Activated CD4-positive, alpha-beta T cell treated with anti-CD3 and anti-CD28 coated beads, Interleukin-2, amount 10 ng/mL, durations not matched to agents 24 days and 14 days (primary cell): Measurements from ENCODE around the gene GALNT2. TPM values are rescaled to one million over a fixed set of nuclear protein-coding genes. Genes with fewer than 3 reads are reported as not detected.

Experiments
- DNase-seq: peaks from one replicate; pipeline ENCODE4 v3.0.0; 2022
- H3K27ac Mint-ChIP-seq: one replicate; pipeline ENCODE4 v1.8.0; 2022; ENCODE audit warnings: mild to moderate bottlenecking, mixed read lengths
- H3K27me3 Mint-ChIP-seq: one replicate; pipeline ENCODE4 v1.8.0; 2022; ENCODE audit warnings: mixed read lengths
- H3K36me3 Mint-ChIP-seq: one replicate; pipeline ENCODE4 v1.8.0; 2022; ENCODE audit warnings: low read depth, mild to moderate bottlenecking, mixed read lengths
- H3K4me1 Mint-ChIP-seq: one replicate; pipeline ENCODE4 v1.8.0; 2021; ENCODE audit warnings: mixed read lengths
- H3K4me3 Mint-ChIP-seq: one replicate; pipeline ENCODE4 v1.8.0; 2022; ENCODE audit warnings: mild to moderate bottlenecking, moderate library complexity, mixed read lengths
- H3K9me3 Mint-ChIP-seq: one replicate; pipeline ENCODE4 v1.8.0; 2021; ENCODE audit warnings: mixed read lengths
- intact Hi-C: fragments of 100-400 bp; cut with micrococcal nuclease; formaldehyde crosslinking; loops from one replicate; pipeline ENCODE4 v1.15.1; 2023
- total RNA-seq: library from RNA; stranded (reverse); gene quantifications from 2 replicates; pipeline ENCODE4 v1.2.3, GENCODE V29; 2022

Gene GALNT2
- total RNA-seq, 1 donor from 2014 or later, result 72.4 TPM

- Mint-ChIP-seq H3K4me3 (no peak overlapping the region), H3K9me3 (no peaks in the 10 kb centered on the region), H3K4me1 (peaks cover 60% of the 10 kb centered on the region), H3K36me3 (peaks cover 8% of the 10 kb centered on the region), H3K27me3 (no peaks in the 10 kb centered on the region), H3K27ac (no peak overlapping the region)
- DNase-seq, result no peak
- intact Hi-C loops, result no loop called here
Observed at GRCh38 chr1:230070321-230071208, 3.5 kb downstream of the GALNT2 start.

GRCh38 chr1:230071316-230071715, 4.3 kb downstream of the GALNT2 start:
- H3K4me3 Mint-ChIP-seq, result no peak overlapping the region
- H3K9me3 Mint-ChIP-seq, result no peaks in the 10 kb centered on the region
- no peak for DNase-seq
- intact Hi-C loops, result no loop called here
- H3K27me3 Mint-ChIP-seq, result no peaks in the 10 kb centered on the region
- peaks cover 59% of the 10 kb centered on the region for H3K4me1 Mint-ChIP-seq
- H3K27ac Mint-ChIP-seq, result no peak overlapping the region
- H3K36me3 Mint-ChIP-seq, result peaks cover 14% of the 10 kb centered on the region

- DNase-seq, result no peak
- no peaks in the 10 kb centered on the region for H3K27me3 Mint-ChIP-seq
- intact Hi-C loops, result no loop called here
- H3K4me1 Mint-ChIP-seq, result peaks cover 65% of the 10 kb centered on the region
- H3K4me3 Mint-ChIP-seq, result no peak overlapping the region
- H3K9me3 Mint-ChIP-seq, result no peaks in the 10 kb centered on the region
- peaks cover 24% of the 10 kb centered on the region for H3K36me3 Mint-ChIP-seq
- H3K27ac Mint-ChIP-seq, result no peak overlapping the region
Observed at GRCh38 chr1:230072296-230072695, 5.3 kb downstream of the GALNT2 start.

GRCh38 chr1:230072866-230073265, 5.8 kb downstream of the GALNT2 start:
- H3K36me3 Mint-ChIP-seq, result peaks cover 25% of the 10 kb centered on the region
- no peaks in the 10 kb centered on the region for H3K9me3 Mint-ChIP-seq
- H3K27me3 Mint-ChIP-seq, result no peaks in the 10 kb centered on the region
- H3K4me3 Mint-ChIP-seq, result no peak overlapping the region
- no peak overlapping the region for H3K27ac Mint-ChIP-seq
- intact Hi-C loops, result no loop called here
- H3K4me1 Mint-ChIP-seq, result peaks cover 68% of the 10 kb centered on the region
- no peak for DNase-seq

GRCh38 chr1:230073371-230074035, 6.5 kb downstream of the GALNT2 start:
- peak overlapping the region; percentile 42 for H3K27ac Mint-ChIP-seq
- H3K9me3 Mint-ChIP-seq, result no peaks in the 10 kb centered on the region
- intact Hi-C loops, result no loop called here
- peaks cover 25% of the 10 kb centered on the region for H3K36me3 Mint-ChIP-seq
- H3K27me3 Mint-ChIP-seq, result no peaks in the 10 kb centered on the region
- no peak for DNase-seq
- H3K4me3 Mint-ChIP-seq, result no peak overlapping the region
- peaks cover 66% of the 10 kb centered on the region for H3K4me1 Mint-ChIP-seq

- no peak for DNase-seq
- no peaks in the 10 kb centered on the region for H3K27me3 Mint-ChIP-seq
- intact Hi-C loops, result no loop called here
- peaks cover 25% of the 10 kb centered on the region for H3K36me3 Mint-ChIP-seq
- no peaks in the 10 kb centered on the region for H3K9me3 Mint-ChIP-seq
- H3K4me3 Mint-ChIP-seq, result no peak overlapping the region
- no peak overlapping the region for H3K27ac Mint-ChIP-seq
- peaks cover 58% of the 10 kb centered on the region for H3K4me1 Mint-ChIP-seq
Observed at GRCh38 chr1:230074270-230074669, 7.2 kb downstream of the GALNT2 start.

GRCh38 chr1:230074762-230075161, 7.7 kb downstream of the GALNT2 start:
- no peaks in the 10 kb centered on the region for H3K9me3 Mint-ChIP-seq
- intact Hi-C loops, result no loop called here
- H3K4me1 Mint-ChIP-seq, result peaks cover 56% of the 10 kb centered on the region
- no peak overlapping the region for H3K4me3 Mint-ChIP-seq
- no peaks in the 10 kb centered on the region for H3K27me3 Mint-ChIP-seq
- H3K36me3 Mint-ChIP-seq, result peaks cover 25% of the 10 kb centered on the region
- DNase-seq, result no peak
- H3K27ac Mint-ChIP-seq, result no peak overlapping the region

GRCh38 chr1:230076121-230076520, 9.1 kb downstream of the GALNT2 start:
- no peak for DNase-seq
- H3K4me1 Mint-ChIP-seq, result peaks cover 50% of the 10 kb centered on the region
- H3K36me3 Mint-ChIP-seq, result peaks cover 28% of the 10 kb centered on the region
- peak overlapping the region; percentile 20 for H3K4me3 Mint-ChIP-seq
- intact Hi-C loops, result no loop called here
- H3K27ac Mint-ChIP-seq, result peak overlapping the region; percentile 46
- H3K27me3 Mint-ChIP-seq, result no peaks in the 10 kb centered on the region
- no peaks in the 10 kb centered on the region for H3K9me3 Mint-ChIP-seq

GRCh38 chr1:230077011-230077410, 10.0 kb downstream of the GALNT2 start:
- no peak for DNase-seq
- H3K9me3 Mint-ChIP-seq, result no peaks in the 10 kb centered on the region
- intact Hi-C loops, result loop anchor here (1.0 kb wide), 1 partner anchor 8 kb away; no protein-coding TSS in a partner anchor
- peaks cover 31% of the 10 kb centered on the region for H3K36me3 Mint-ChIP-seq
- peak overlapping the region; percentile 13 for H3K4me3 Mint-ChIP-seq
- H3K27me3 Mint-ChIP-seq, result no peaks in the 10 kb centered on the region
- peaks cover 50% of the 10 kb centered on the region for H3K4me1 Mint-ChIP-seq
- peak overlapping the region; percentile 76 for H3K27ac Mint-ChIP-seq

- H3K27ac Mint-ChIP-seq, result peak overlapping the region; percentile 76
- intact Hi-C loops, result loop anchor here (1.0 kb wide), 1 partner anchor 8 kb away; no protein-coding TSS in a partner anchor
Observed at GRCh38 chr1:230077436-230078213, 10.6 kb downstream of the GALNT2 start.

GRCh38 chr1:230079199-230080024, 12.4 kb downstream of the GALNT2 start:
- no peak overlapping the region for H3K4me3 Mint-ChIP-seq
- no peak for DNase-seq
- peaks cover 53% of the 10 kb centered on the region for H3K4me1 Mint-ChIP-seq
- no peaks in the 10 kb centered on the region for H3K27me3 Mint-ChIP-seq
- peaks cover 45% of the 10 kb centered on the region for H3K36me3 Mint-ChIP-seq
- no peak overlapping the region for H3K27ac Mint-ChIP-seq
- intact Hi-C loops, result no loop called here
- peaks cover 10% of the 10 kb centered on the region for H3K9me3 Mint-ChIP-seq

More at GRCh38 chr1:230077436-230078213, 10.6 kb downstream of the GALNT2 start:
- Mint-ChIP-seq H3K9me3 (peaks cover 2% of the 10 kb centered on the region), H3K27me3 (no peaks in the 10 kb centered on the region), H3K4me1 (peaks cover 51% of the 10 kb centered on the region), H3K36me3 (peaks cover 37% of the 10 kb centered on the region), H3K4me3 (peak overlapping the region; percentile 13)
- no peak for DNase-seq

- no peak for DNase-seq
- peaks cover 58% of the 10 kb centered on the region for H3K4me1 Mint-ChIP-seq
- H3K9me3 Mint-ChIP-seq, result peaks cover 10% of the 10 kb centered on the region
- no peak overlapping the region for H3K27ac Mint-ChIP-seq
- no peak overlapping the region for H3K4me3 Mint-ChIP-seq
- no peaks in the 10 kb centered on the region for H3K27me3 Mint-ChIP-seq
- intact Hi-C loops, result no loop called here
- H3K36me3 Mint-ChIP-seq, result peaks cover 45% of the 10 kb centered on the region
Observed at GRCh38 chr1:230080822-230081221, 13.8 kb downstream of the GALNT2 start.

GRCh38 chr1:230081751-230082150, 14.7 kb downstream of the GALNT2 start:
- no peak for DNase-seq
- intact Hi-C loops, result no loop called here
- peaks cover 10% of the 10 kb centered on the region for H3K9me3 Mint-ChIP-seq
- H3K27ac Mint-ChIP-seq, result peak overlapping the region; percentile 48
- H3K4me1 Mint-ChIP-seq, result peaks cover 56% of the 10 kb centered on the region
- H3K27me3 Mint-ChIP-seq, result no peaks in the 10 kb centered on the region
- H3K4me3 Mint-ChIP-seq, result no peak overlapping the region
- peaks cover 36% of the 10 kb centered on the region for H3K36me3 Mint-ChIP-seq
